Natural killer cell (primary cell): ENCODE results near the gene LAMA4. TPM values are rescaled to one million over a fixed set of nuclear protein-coding genes. Genes with fewer than 3 reads are reported as not detected.

Experiments used
- ATAC-seq, 3 donors: fragments of 150-1000 bp in 2 of 3; fragments of 200-7000 bp in 1 of 3; cut with Tn5 transposase; 1 replicate in 1 of 3; 2 replicates in 2 of 3; pipeline ENCODE4 v1.10.0; 2021; ENCODE audit warnings: mild to moderate bottlenecking in 2 of 3, moderate library complexity in 2 of 3
- DNase-seq, 2 donors: peaks; one replicate each; pipeline versions ENCODE4 v3.0.0 to v3.0.0-alpha.2; 2013 to 2021; ENCODE audit warnings: mixed read lengths in 1 of 2
- H3K27ac ChIP-seq: one replicate; pipeline ENCODE4 v1.5.1; 2013; ENCODE audit warnings: mild to moderate bottlenecking, low read length
- H3K27me3 ChIP-seq: one replicate; pipeline ENCODE4 v1.6.1; 2013; ENCODE audit warnings: low read length; ENCODE audit not compliant: control insufficient read depth, insufficient read depth
- H3K36me3 ChIP-seq: one replicate; pipeline ENCODE4 v1.6.1; 2013; ENCODE audit warnings: low read length; ENCODE audit not compliant: control insufficient read depth, insufficient read depth
- H3K4me1 ChIP-seq: one replicate; pipeline ENCODE4 v1.6.1; 2013; ENCODE audit warnings: low read length; ENCODE audit not compliant: control insufficient read depth, insufficient read depth
- H3K4me3 ChIP-seq: one replicate; pipeline ENCODE4 v1.5.1; 2013; ENCODE audit warnings: low read length
- H3K9me3 ChIP-seq: one replicate; pipeline ENCODE4 v1.6.1; 2013; ENCODE audit warnings: low read length; ENCODE audit not compliant: control insufficient read depth, insufficient read depth
- H3K27ac Mint-ChIP-seq, 2 donors: one replicate each; pipeline ENCODE4 v1.8.0; 2022; ENCODE audit warnings: mild to moderate bottlenecking in 2 of 2, mixed read lengths in 2 of 2, moderate library complexity in 1 of 2
- H3K27me3 Mint-ChIP-seq, 2 donors: one replicate each; pipeline ENCODE4 v1.8.0; 2022; ENCODE audit warnings: low read depth in 2 of 2, mixed read lengths in 2 of 2
- H3K36me3 Mint-ChIP-seq: one replicate; pipeline ENCODE4 v1.8.0; 2022; ENCODE audit warnings: mixed read lengths
- H3K4me1 Mint-ChIP-seq, 2 donors: one replicate each; pipeline ENCODE4 v1.8.0; 2022; ENCODE audit warnings: mixed read lengths in 2 of 2
- H3K4me3 Mint-ChIP-seq: one replicate; pipeline ENCODE4 v1.8.0; 2022; ENCODE audit warnings: mild to moderate bottlenecking, moderate library complexity, mixed read lengths
- H3K9me3 Mint-ChIP-seq, 2 donors: one replicate each; pipeline ENCODE4 v1.8.0; 2022; ENCODE audit warnings: mixed read lengths in 2 of 2
- CTCF ChIP-seq: fragments of 200-600 bp; IDR thresholded peaks from one replicate; pipeline ENCODE4 v1.8.0; 2022; ENCODE audit warnings: antibody characterized with exemption
- WGBS: methylation state at CpG from one replicate; pipeline ENCODE4 v1.1.7; 2013; ENCODE audit warnings: missing lambda C conversion rate; ENCODE audit not compliant: insufficient coverage; 5-methylcytosine and 5-hydroxymethylcytosine counted together
- intact Hi-C: fragments of 100-400 bp; cut with micrococcal nuclease; formaldehyde crosslinking; loops from one replicate; pipeline ENCODE4 v1.14.2; 2022
- total RNA-seq, 4 donors: library from RNA; stranded (reverse); fragments of 120-200 nt in 1 of 4; gene quantifications; one replicate each; pipeline versions ENCODE4 v1.2.3 to v1.2.4, GENCODE V29; 2013 to 2022

The LAMA4 gene
- total RNA-seq, 3 donors from 2014 or later (not counting 1 experiment from before 2014, with no cell fraction given) = not detected

- Mint-ChIP-seq H3K36me3 (no peaks in the 10 kb centered on the region), H3K4me1 (no peaks in the 10 kb centered on the region), H3K4me3 (no peak overlapping the region), H3K9me3 (no peaks in the 10 kb centered on the region), H3K27me3 (peaks cover 16 to 59% of the 10 kb centered on the region in 2 donors), H3K27ac (no peak overlapping the region)
- H3K4me1 ChIP-seq = no peaks in the 10 kb centered on the region
- H3K27ac ChIP-seq = no peak overlapping the region
- H3K9me3 ChIP-seq = no peaks in the 10 kb centered on the region
- intact Hi-C loops = no loop called here
- TF ChIP-seq CTCF = no peak
- WGBS = 94% methylated on average over 4 of the region's 6 CpGs
- no peak for ATAC-seq
- no peak for DNase-seq
- no peak overlapping the region for H3K4me3 ChIP-seq
- no peaks in the 10 kb centered on the region for H3K36me3 ChIP-seq
- peaks cover 3% of the 10 kb centered on the region for H3K27me3 ChIP-seq
Measured at GRCh38 chr6:112216662-112217551, 37.5 kb downstream of the LAMA4 start.

GRCh38 chr6:112215488-112216284 is 38.7 kb downstream of the LAMA4 start:
- no peak overlapping the region for H3K4me3 ChIP-seq
- H3K4me1 ChIP-seq = no peaks in the 10 kb centered on the region
- 92% methylated on average over 5 of the region's 7 CpGs for WGBS
- Mint-ChIP-seq H3K4me3 (no peak overlapping the region), H3K4me1 (no peaks in the 10 kb centered on the region), H3K9me3 (no peaks in the 10 kb centered on the region), H3K36me3 (no peaks in the 10 kb centered on the region), H3K27me3 (peaks cover 22 to 58% of the 10 kb centered on the region in 2 donors), H3K27ac (no peak overlapping the region)
- no peak overlapping the region for H3K27ac ChIP-seq
- no peaks in the 10 kb centered on the region for H3K36me3 ChIP-seq
- no peak for DNase-seq
- intact Hi-C loops = no loop called here
- no peaks in the 10 kb centered on the region for H3K27me3 ChIP-seq
- no peaks in the 10 kb centered on the region for H3K9me3 ChIP-seq
- no peak for TF ChIP-seq CTCF
- no peak for ATAC-seq

- peaks cover 28 to 58% of the 10 kb centered on the region in 2 donors for H3K27me3 Mint-ChIP-seq
- Histone ChIP-seq H3K4me3 (no peak overlapping the region), H3K4me1 (no peaks in the 10 kb centered on the region), H3K9me3 (no peaks in the 10 kb centered on the region), H3K36me3 (no peaks in the 10 kb centered on the region), H3K27ac (no peak overlapping the region), H3K27me3 (no peaks in the 10 kb centered on the region)
- no peak for ATAC-seq
- no peak for TF ChIP-seq CTCF
- no peak for DNase-seq
- H3K4me3 Mint-ChIP-seq = no peak overlapping the region
- intact Hi-C loops = no loop called here
- 94% methylated on average over 2 of the region's 2 CpGs for WGBS
- H3K4me1 Mint-ChIP-seq = no peaks in the 10 kb centered on the region
- H3K36me3 Mint-ChIP-seq = no peaks in the 10 kb centered on the region
- H3K27ac Mint-ChIP-seq = no peak overlapping the region
- H3K9me3 Mint-ChIP-seq = no peaks in the 10 kb centered on the region
Measured at GRCh38 chr6:112214739-112215269, 39.6 kb downstream of the LAMA4 start.
